ENCODE results near the gene OPA3. TPM values are rescaled to one million over a fixed set of nuclear protein-coding genes. Genes with fewer than 3 reads are reported as not detected.

Gene OPA3
- total and polyA plus RNA-seq, 2 donors (not counting 1 experiment from before 2014, with no cell fraction given) = 7.3 to 11.2 TPM

GRCh38 chr19:45509692-45510015 is 74.9 kb downstream of the OPA3 start:
- Histone ChIP-seq H3K27me3 (replicated peaks in 1 of 4; ENCODE audit: control extremely low read depth in 1 of 4, control insufficient read depth in 3 of 4, insufficient read depth in 4 of 4, low read length in 3 of 4) (no peaks in the 10 kb centered on the region), H3K36me3 (replicated peaks in 1 of 2; ENCODE audit: control extremely low read depth in 1 of 2, control insufficient read depth in 1 of 2, extremely low read depth in 1 of 2, insufficient read depth in 2 of 2, low read length in 1 of 2) (no peaks in the 10 kb centered on the region), H3K4me3 (ENCODE audit: control extremely low read depth in 1 of 5, extremely low read depth in 1 of 5, insufficient read depth in 1 of 5, low read depth in 2 of 5, low read length in 4 of 5) (peak overlapping the region; percentile 58 to 95 (median 75)), H3K79me2 (ENCODE audit: control insufficient read depth, insufficient read depth, low read length) (peaks cover 89% of the 10 kb centered on the region), H4K20me1 (ENCODE audit: control insufficient read depth, insufficient read depth, low read length, poor library complexity, severe bottlenecking) (peaks cover 45% of the 10 kb centered on the region), H3K4me2 (replicated peaks; ENCODE audit: low read depth, low read length, poor library complexity, severe bottlenecking) (peak overlapping the region; percentile 84), H3K4me1 (ENCODE audit: control insufficient read depth in 2 of 2, insufficient read depth in 2 of 2, low read length in 2 of 2) (peaks cover 58 to 66% of the 10 kb centered on the region in 2 donors), H3K9me3 (ENCODE audit: control extremely low read depth in 1 of 3, control insufficient read depth in 2 of 3, insufficient read depth in 1 of 3, low read length in 2 of 3) (peaks cover 0 to 3% (median 0%) of the 10 kb centered on the region in 3 donors), H3K27ac (ENCODE audit: low read length in 2 of 2) (peak overlapping the region; percentile 20 to 87), H2AFZ (ENCODE audit: insufficient read depth, low read depth, low read length, poor library complexity, severe bottlenecking) (no peak overlapping the region), H3K9ac (ENCODE audit: low read length) (peak overlapping the region; percentile 90)
- ChIA-PET CTCF (interaction anchor here (0.6 to 3.4 kb wide), 5 partner anchors 10 to 71 kb away, joined by 3 to 12 read pairs (median 6); no protein-coding TSS in a partner anchor), POLR2A (no interaction called here)
- Mint-ChIP-seq H3K9me3 (ENCODE audit: insufficient read depth) (no peaks in the 10 kb centered on the region), H3K27me3 (no peaks in the 10 kb centered on the region), H3K4me1 (peaks cover 65% of the 10 kb centered on the region), H3K27ac (peak overlapping the region; percentile 82), H3K4me3 (peak overlapping the region; percentile 86)
- no peak for TF ChIP-seq CTCF (IDR thresholded peaks at IDR 0.05)
- TF ChIP-seq EZH2 (IDR thresholded peaks at IDR 0.05; ENCODE audit: borderline replicate concordance, insufficient read depth, low read depth, low read length, poor library complexity, severe bottlenecking) = no peak
- intact Hi-C loops (cut with micrococcal nuclease) = loop anchor here (5.0 kb wide), 2 partner anchors 183 to 378 kb away; partner anchors contain the start of genes IRF2BP1, QPCTL and SNRPD2
- 18% methylated on average over 2 of the region's 3 CpGs for WGBS (ENCODE audit: insufficient coverage)
- DNase-seq (no peak), ATAC-seq (ENCODE audit: low read depth) (no peak)

GRCh38 chr19:45508861-45509691 is 75.5 kb downstream of the OPA3 start:
- TF ChIP-seq EZH2 (IDR thresholded peaks at IDR 0.05; ENCODE audit: borderline replicate concordance, insufficient read depth, low read depth, low read length, poor library complexity, severe bottlenecking) = no peak
- no peak for TF ChIP-seq CTCF (IDR thresholded peaks at IDR 0.05)
- peak overlapping the region; percentile 63 to 95 (median 75) for H3K4me3 ChIP-seq (ENCODE audit: control extremely low read depth in 1 of 5, extremely low read depth in 1 of 5, insufficient read depth in 1 of 5, low read depth in 2 of 5, low read length in 4 of 5)
- Mint-ChIP-seq H3K27ac (peak overlapping the region; percentile 82), H3K9me3 (ENCODE audit: insufficient read depth) (no peaks in the 10 kb centered on the region), H3K4me1 (peaks cover 61% of the 10 kb centered on the region), H3K27me3 (no peaks in the 10 kb centered on the region), H3K4me3 (peak overlapping the region; percentile 86)
- DNase-seq = peak; percentile 66
- 10% methylated on average over 5 of the region's 28 CpGs for WGBS (ENCODE audit: insufficient coverage)
- peak overlapping the region; percentile 43 to 87 for H3K27ac ChIP-seq (ENCODE audit: low read length in 2 of 2)
- H3K4me2 ChIP-seq (replicated peaks; ENCODE audit: low read depth, low read length, poor library complexity, severe bottlenecking) = peak overlapping the region; percentile 84
- ATAC-seq (ENCODE audit: low read depth) = peak; percentile 8
- no peaks in the 10 kb centered on the region for H3K36me3 ChIP-seq (replicated peaks in 1 of 2; ENCODE audit: control extremely low read depth in 1 of 2, control insufficient read depth in 1 of 2, extremely low read depth in 1 of 2, insufficient read depth in 2 of 2, low read length in 1 of 2)
- intact Hi-C loops (cut with micrococcal nuclease) = loop anchor here (5.0 kb wide), 2 partner anchors 183 to 378 kb away; partner anchors contain the start of genes IRF2BP1, QPCTL and SNRPD2
- H3K4me1 ChIP-seq (ENCODE audit: control insufficient read depth in 2 of 2, insufficient read depth in 2 of 2, low read length in 2 of 2) = peaks cover 52 to 61% of the 10 kb centered on the region in 2 donors
- no peak overlapping the region for H2AFZ ChIP-seq (ENCODE audit: insufficient read depth, low read depth, low read length, poor library complexity, severe bottlenecking)
- H4K20me1 ChIP-seq (ENCODE audit: control insufficient read depth, insufficient read depth, low read length, poor library complexity, severe bottlenecking) = peaks cover 39% of the 10 kb centered on the region
- H3K9me3 ChIP-seq (ENCODE audit: control extremely low read depth in 1 of 3, control insufficient read depth in 2 of 3, insufficient read depth in 1 of 3, low read length in 2 of 3) = peaks cover 0 to 3% (median 0%) of the 10 kb centered on the region in 3 donors
- H3K79me2 ChIP-seq (ENCODE audit: control insufficient read depth, insufficient read depth, low read length) = peaks cover 87% of the 10 kb centered on the region
- peak overlapping the region; percentile 90 for H3K9ac ChIP-seq (ENCODE audit: low read length)
- CTCF ChIA-PET = interaction anchor here (0.6 to 3.4 kb wide), 6 partner anchors 9 to 70 kb away, joined by 3 to 12 read pairs (median 5); no protein-coding TSS in a partner anchor
- no peaks in the 10 kb centered on the region for H3K27me3 ChIP-seq (replicated peaks in 1 of 4; ENCODE audit: control extremely low read depth in 1 of 4, control insufficient read depth in 3 of 4, insufficient read depth in 4 of 4, low read length in 3 of 4)
- POLR2A ChIA-PET = interaction anchor here (1.1 kb wide), 2 partner anchors 30 to 75 kb away, joined by 4 to 5 read pairs; partner anchors contain the start of gene OPA3

Data from B cell (primary cell).